Astrocyte of the cerebellum (primary cell): ENCODE results near the gene C1orf105.

Source experiments
- DNase-seq: peaks from one replicate; pipeline ENCODE4 v3.0.0-alpha.2; 2011; ENCODE audit warnings: low read depth
- H3K4me3 ChIP-seq: 2 replicates; pipeline ENCODE4 v1.5.1; 2011; ENCODE audit warnings: mild to moderate bottlenecking, low read depth, low read length, moderate library complexity
- in situ Hi-C: cut with HindIII; loops from 2 replicates; pipeline ENCODE4 v1.10.0; 2017; ENCODE audit warnings: low sequenced_read_pairs
- TF ChIP-seq, protein P1 (sequence below): IDR thresholded peaks from 2 replicates; pipeline ENCODE4 v1.5.1; 2012; ENCODE audit warnings: low read length, low read depth, moderate library complexity, mild to moderate bottlenecking; ENCODE audit errors: missing control alignments

C1orf105 gene

DNA sequence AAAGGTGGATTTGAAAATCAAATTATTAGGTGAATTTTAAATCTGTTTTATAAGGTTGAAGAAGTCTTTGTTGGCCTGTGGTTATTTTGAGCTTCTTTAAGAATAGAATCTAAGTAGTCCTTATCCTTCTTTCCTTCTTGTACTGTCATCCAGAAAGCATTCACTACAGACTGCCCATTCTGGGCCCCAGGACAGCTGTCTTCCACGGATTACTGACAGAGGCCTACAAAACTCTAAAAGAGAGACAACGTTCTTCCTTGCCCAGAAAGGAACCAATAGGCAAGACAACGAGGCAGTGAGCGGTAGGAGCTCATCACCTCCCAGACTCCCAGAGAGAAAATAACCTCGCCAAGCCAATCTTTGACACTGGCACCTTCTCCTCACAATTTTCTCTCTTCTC lies 47.8 kb downstream of the C1orf105 start:
- no peak for DNase-seq
- in situ Hi-C loops = no loop called here
- TF ChIP-seq, protein P1, sequence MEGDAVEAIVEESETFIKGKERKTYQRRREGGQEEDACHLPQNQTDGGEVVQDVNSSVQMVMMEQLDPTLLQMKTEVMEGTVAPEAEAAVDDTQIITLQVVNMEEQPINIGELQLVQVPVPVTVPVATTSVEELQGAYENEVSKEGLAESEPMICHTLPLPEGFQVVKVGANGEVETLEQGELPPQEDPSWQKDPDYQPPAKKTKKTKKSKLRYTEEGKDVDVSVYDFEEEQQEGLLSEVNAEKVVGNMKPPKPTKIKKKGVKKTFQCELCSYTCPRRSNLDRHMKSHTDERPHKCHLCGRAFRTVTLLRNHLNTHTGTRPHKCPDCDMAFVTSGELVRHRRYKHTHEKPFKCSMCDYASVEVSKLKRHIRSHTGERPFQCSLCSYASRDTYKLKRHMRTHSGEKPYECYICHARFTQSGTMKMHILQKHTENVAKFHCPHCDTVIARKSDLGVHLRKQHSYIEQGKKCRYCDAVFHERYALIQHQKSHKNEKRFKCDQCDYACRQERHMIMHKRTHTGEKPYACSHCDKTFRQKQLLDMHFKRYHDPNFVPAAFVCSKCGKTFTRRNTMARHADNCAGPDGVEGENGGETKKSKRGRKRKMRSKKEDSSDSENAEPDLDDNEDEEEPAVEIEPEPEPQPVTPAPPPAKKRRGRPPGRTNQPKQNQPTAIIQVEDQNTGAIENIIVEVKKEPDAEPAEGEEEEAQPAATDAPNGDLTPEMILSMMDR = no peak
- no peak overlapping the region for H3K4me3 ChIP-seq

DNA sequence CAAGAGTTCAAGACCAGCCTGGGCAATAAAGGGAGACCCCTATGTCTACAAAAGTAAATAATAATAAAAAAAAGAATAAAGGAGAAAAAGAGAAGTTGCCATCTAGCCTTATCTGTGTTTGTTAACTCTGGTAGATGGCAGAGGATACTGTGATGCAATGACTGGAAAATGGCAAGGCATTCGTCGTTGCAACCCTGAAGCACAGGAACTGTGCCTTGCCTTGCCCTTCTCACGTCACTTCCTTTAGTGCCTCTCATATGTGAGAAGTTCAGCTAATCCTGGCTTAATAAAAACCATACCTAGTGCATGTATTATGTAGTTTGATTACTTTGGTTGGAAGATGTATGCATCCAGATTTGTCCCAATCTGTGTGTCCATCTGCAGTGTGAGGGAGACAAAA lies 49.2 kb downstream of the C1orf105 start:
- no peak overlapping the region for H3K4me3 ChIP-seq
- DNase-seq = no peak
- TF ChIP-seq, protein P1 = no peak
- in situ Hi-C loops = no loop called here

DNA sequence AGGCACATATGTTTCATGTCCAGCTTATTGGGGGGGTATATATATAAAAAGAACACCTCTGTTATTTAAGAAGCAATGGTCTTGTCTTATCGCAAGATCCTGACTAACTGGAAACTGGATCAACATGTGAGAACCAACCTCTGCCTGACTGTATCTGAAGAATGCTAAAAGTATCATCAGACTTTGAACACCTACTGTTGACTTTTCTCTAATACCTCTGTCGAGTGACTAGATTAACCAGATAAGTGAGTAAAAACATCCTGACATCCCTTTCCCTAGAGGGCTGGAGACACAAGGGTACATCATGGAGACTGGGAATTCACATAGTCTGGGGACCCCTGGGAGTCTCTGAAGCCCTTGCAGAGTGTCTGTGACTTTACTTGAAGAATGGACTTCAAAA lies 49.7 kb downstream of the C1orf105 start:
- in situ Hi-C loops = no loop called here
- H3K4me3 ChIP-seq = no peak overlapping the region
- DNase-seq = no peak
- TF ChIP-seq, protein P1 = no peak

DNA sequence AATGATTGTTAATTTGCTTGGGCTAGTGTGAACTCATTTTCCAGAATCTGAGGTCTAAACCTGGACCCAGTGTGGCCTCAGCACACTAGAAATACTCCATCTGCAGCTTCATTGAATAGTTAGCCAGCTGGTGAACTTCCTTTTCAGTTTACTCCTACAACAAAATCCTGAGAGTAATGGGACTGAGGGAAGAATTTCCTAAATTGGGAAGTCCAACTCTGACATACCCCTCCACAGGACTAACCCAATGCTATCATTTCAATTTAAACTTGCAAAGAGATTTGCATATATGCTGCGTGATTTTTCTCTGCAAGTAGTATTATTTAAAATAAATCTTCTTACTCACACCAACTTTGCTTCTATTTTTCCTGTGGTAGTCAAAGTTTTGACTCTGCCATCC lies 51.2 kb downstream of the C1orf105 start:
- no peak for DNase-seq
- no peak overlapping the region for H3K4me3 ChIP-seq
- TF ChIP-seq, protein P1 = no peak
- in situ Hi-C loops = no loop called here

DNA sequence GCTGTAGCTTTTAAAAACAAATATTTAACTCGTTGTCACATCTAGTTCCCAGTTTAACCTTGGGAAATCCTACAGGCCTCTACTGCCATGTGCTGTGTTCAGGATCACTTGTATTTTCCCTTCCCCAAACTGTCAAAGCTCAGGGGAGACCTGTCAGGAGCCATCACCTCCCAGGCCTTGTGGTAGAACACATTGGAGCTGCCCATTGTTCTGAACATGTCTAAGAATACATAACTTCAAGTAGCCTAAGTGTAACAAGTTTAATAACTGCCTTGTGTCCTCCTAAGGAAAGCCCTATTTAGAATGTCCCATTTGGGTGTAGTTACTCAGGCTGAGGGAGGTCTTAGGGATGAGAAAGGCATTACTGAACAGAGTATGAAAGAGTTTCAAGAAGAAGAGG lies 52.0 kb downstream of the C1orf105 start:
- TF ChIP-seq, protein P1 = no peak
- H3K4me3 ChIP-seq = no peak overlapping the region
- no peak for DNase-seq
- in situ Hi-C loops = no loop called here

DNA sequence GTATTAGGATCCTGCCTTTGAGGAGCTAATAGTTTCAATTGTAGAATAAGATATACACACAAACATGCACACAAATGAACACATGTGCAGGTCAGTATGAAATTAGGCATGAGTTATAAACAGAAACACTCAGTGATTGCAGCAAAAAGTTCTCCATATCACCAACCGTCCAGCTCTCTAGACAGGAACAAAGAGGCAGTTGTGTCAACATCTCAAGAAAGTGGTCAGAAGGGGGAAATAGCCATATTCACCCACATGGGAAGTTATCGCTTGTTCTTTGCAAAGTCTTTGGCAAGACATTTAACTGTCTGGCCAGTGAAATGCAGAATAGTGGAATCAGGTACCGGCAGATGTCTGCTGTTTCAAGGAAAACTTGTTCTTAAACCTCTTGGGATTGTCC lies 52.8 kb downstream of the C1orf105 start:
- DNase-seq = no peak
- in situ Hi-C loops = no loop called here
- H3K4me3 ChIP-seq = no peak overlapping the region
- TF ChIP-seq, protein P1 = no peak

DNA sequence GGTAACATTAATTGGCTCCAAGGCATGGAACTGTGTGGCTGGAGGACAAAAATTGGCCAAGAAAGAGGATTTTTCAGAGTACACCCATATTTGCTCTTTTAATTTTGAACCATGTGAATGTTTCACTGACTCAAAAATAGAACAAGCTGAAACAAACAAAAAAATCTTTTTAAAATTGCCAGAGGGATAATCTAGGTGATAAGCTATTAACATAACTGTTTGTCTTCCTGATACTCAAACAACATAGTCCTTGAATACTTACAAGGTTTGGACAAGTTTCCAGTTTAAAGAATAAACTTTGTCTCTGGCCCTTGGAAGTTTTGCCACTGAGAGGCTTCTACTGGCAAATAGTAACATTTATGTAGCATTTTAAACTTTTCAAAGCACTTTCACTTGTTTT lies 53.4 kb downstream of the C1orf105 start:
- TF ChIP-seq, protein P1 = no peak
- in situ Hi-C loops = no loop called here
- DNase-seq = no peak
- no peak overlapping the region for H3K4me3 ChIP-seq
